ENCODE results near the gene RGS17.

- TF ChIP-seq CTCF (IDR thresholded peaks at IDR 0.05) (no peak), POLR2A (IDR thresholded peaks at IDR 0.05) (no peak)
Measured at GRCh38 chr6:152977556-152977955, 153.5 kb downstream of the RGS17 start.

Data from lower leg skin (tissue), 3 donors.